NB4 (cell line): ENCODE data around the gene SLC16A14.

Experiments
- POLR2A ChIP-seq: IDR thresholded peaks from 2 replicates; pipeline ENCODE4 v1.6.1; 2011; ENCODE audit warnings: mild to moderate bottlenecking; ENCODE audit not compliant: insufficient read length; ENCODE audit errors: extremely low read depth
- TF ChIP-seq, protein P1 (sequence below): IDR thresholded peaks from one replicate; pipeline ENCODE4 v1.5.1; 2012; ENCODE audit warnings: low read depth, low read length

DNA sequence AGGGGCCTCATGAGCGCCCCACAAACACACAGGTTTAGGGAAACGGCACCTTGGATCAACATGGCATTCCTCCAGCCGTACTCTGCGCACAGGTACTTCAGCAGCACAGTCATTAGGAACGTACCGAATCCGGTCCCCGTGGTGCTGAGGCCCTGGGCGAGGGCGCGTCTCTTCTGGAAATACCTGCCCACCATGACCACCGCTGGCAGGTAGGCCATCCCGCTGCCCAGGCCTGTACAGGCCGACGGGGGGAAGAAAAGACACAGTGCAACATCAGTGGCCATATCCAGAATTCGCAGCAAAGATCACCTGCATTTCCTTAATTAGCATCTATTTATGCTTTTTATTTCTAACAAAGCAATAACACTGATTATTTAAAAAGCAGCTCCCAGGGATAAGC, 22.2 kb downstream of the SLC16A14 start:
- TF ChIP-seq, protein P1, sequence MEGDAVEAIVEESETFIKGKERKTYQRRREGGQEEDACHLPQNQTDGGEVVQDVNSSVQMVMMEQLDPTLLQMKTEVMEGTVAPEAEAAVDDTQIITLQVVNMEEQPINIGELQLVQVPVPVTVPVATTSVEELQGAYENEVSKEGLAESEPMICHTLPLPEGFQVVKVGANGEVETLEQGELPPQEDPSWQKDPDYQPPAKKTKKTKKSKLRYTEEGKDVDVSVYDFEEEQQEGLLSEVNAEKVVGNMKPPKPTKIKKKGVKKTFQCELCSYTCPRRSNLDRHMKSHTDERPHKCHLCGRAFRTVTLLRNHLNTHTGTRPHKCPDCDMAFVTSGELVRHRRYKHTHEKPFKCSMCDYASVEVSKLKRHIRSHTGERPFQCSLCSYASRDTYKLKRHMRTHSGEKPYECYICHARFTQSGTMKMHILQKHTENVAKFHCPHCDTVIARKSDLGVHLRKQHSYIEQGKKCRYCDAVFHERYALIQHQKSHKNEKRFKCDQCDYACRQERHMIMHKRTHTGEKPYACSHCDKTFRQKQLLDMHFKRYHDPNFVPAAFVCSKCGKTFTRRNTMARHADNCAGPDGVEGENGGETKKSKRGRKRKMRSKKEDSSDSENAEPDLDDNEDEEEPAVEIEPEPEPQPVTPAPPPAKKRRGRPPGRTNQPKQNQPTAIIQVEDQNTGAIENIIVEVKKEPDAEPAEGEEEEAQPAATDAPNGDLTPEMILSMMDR, result no peak
- TF ChIP-seq POLR2A, result no peak
